ENCODE data around the gene GPD2. TPM values are rescaled to one million over a fixed set of nuclear protein-coding genes. Genes with fewer than 3 reads are reported as not detected.

The GPD2 gene
- polyA plus RNA-seq, 3 donors from 2014 or later: 5.6 to 13.3 (median 6.5) TPM

DNA sequence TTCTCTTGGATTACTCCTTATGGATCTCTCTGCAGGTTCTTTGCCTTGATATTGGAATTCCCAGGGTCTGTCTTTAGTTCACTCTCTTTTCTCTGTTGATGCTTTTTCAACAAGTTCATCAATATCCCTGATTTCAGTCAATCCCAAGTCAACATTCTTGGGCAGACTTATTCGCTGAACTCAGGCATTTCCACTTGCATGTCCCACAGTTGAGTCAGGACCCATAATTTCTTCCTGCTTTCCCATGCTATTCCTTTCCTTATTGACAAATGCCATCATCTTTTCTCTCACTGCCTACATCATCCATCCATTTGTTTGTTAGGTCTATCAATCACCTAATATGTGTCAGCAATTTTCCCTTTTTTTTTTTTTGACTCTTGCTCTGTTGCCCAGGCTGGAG, 11.6 kb downstream of the GPD2 start:
- DNase-seq: no peak
- Mint-ChIP-seq H3K4me3 (no peak overlapping the region), H3K9me3 (peaks cover 0 to 1% (median 0%) of the 10 kb centered on the region in 6 donors), H3K27me3 (ENCODE audit: low read depth in 3 of 3) (peaks cover 0 to 7% (median 0%) of the 10 kb centered on the region in 3 donors), H3K4me1 (peaks cover 19 to 26% of the 10 kb centered on the region in 2 donors), H3K36me3 (peaks cover 7 to 24% (median 15%) of the 10 kb centered on the region in 3 donors), H3K27ac (no peak overlapping the region)

DNA sequence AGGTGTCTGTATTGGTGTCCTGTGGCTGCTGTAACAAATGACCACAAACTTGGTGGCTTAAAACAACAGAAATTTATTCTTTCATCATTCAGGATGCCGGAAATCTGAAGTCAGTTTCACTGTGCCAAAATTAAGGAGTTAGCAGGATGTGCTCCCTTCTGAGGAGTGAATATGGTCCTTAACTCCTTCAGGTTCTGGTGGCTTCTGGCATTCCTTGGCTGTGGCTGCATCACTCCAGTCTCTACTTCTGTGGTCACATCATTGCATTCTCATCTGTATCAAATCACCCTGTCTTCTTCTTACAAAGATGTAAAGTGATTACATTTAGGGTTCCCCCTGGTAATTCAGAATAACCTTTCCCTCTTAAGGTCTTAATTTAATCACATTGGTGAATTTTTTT, 12.6 kb downstream of the GPD2 start:
- Mint-ChIP-seq H3K27me3 (ENCODE audit: low read depth in 3 of 3) (peaks cover 0 to 7% (median 0%) of the 10 kb centered on the region in 3 donors), H3K36me3 (peaks cover 7 to 30% (median 15%) of the 10 kb centered on the region in 3 donors), H3K4me1 (peaks cover 27 to 33% of the 10 kb centered on the region in 2 donors), H3K9me3 (peaks cover 0 to 1% (median 0%) of the 10 kb centered on the region in 6 donors), H3K27ac (no peak overlapping the region), H3K4me3 (no peak overlapping the region)
- DNase-seq: no peak

DNA sequence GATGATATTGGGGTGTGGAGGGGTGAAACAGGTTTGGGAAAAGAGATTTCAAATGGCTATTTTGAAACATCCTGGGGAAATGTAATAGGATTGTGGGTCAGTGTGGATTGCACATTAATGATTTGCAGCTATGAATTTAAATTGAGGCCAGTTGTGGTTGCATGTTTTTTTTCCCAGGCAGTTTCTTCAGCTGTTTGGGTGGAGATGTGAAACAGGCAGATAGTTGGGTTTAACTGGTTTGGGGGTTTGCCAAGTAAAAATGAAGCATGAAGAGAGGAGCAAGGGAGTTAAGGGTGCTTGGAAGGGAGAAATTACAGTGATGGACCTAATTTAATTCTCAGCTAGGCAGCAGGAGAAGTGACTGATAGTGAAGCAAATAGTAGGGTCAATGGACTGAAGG, 16.8 kb downstream of the GPD2 start:
- Mint-ChIP-seq H3K4me3 (peak overlapping the region in 2 of 5 donors; percentile 22 to 30), H3K27ac (peak overlapping the region in 4 of 6 donors; percentile 2 to 46 (median 28)), H3K36me3 (peaks cover 7 to 21% (median 10%) of the 10 kb centered on the region in 3 donors), H3K9me3 (peaks cover 0 to 1% (median 0%) of the 10 kb centered on the region in 6 donors), H3K27me3 (ENCODE audit: low read depth in 3 of 3) (peaks cover 0 to 7% (median 0%) of the 10 kb centered on the region in 3 donors), H3K4me1 (peaks cover 45 to 61% of the 10 kb centered on the region in 2 donors)
- no peak for DNase-seq

DNA sequence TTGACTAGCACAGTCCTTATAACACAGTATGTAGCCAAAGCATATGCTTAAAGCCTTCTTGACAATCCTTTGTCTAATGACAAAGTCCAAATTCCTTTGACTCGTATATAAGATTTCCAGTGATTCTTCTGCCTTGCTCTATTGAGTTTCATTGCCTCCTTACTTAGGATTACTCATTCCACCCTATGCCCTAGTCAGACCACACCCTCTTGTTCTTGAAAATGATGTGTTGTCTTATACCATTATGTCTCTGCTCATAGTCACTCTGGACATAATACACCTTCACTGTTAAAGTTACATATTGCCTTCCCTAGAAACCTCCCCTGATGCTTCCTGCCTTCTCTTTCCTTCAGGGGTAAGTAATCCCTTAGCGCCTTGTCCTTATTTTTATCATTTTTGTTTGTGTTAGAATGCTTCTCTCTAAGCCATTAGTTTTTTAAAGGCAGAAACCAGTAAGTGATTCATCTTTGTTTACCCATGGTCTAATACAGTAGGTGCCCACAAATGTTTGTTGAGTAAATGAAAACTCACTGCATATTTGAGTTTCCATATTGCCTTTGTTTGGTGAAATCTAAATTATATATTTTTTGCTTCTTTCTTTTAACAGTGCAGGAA, 19.3 kb downstream of the GPD2 start:
- Mint-ChIP-seq H3K27ac (no peak overlapping the region), H3K9me3 (peaks cover 0 to 1% (median 0%) of the 10 kb centered on the region in 6 donors), H3K27me3 (ENCODE audit: low read depth in 3 of 3) (peaks cover 0 to 5% (median 0%) of the 10 kb centered on the region in 3 donors), H3K4me1 (peaks cover 44 to 67% of the 10 kb centered on the region in 2 donors), H3K36me3 (peaks cover 0 to 11% (median 0%) of the 10 kb centered on the region in 3 donors), H3K4me3 (no peak overlapping the region)
- no peak for DNase-seq

DNA sequence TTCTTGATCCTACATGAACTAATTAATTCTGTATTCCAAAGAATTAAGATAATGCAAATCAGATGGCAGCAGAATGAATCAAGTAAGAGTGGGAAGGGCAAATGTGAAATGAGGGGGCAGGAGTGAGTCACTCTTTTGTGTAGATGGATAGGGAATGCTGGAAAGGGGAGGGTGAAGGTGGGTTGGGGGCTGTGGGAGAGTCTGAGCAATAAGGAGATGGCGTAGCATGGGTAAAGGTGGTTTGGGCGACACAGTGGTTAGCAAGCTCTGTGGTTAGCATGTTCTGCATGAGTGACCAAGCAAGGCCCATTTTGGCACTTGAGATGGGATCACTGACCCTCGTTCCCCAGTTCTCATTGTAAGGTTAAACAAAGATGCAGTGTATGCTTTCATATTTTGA, 20.4 kb downstream of the GPD2 start:
- Mint-ChIP-seq H3K4me3 (no peak overlapping the region), H3K9me3 (peaks cover 0 to 1% (median 0%) of the 10 kb centered on the region in 6 donors), H3K36me3 (peaks cover 0 to 10% (median 0%) of the 10 kb centered on the region in 3 donors), H3K27me3 (ENCODE audit: low read depth in 3 of 3) (peaks cover 0 to 5% (median 0%) of the 10 kb centered on the region in 3 donors), H3K4me1 (peaks cover 47 to 78% of the 10 kb centered on the region in 2 donors), H3K27ac (no peak overlapping the region)
- no peak for DNase-seq

DNA sequence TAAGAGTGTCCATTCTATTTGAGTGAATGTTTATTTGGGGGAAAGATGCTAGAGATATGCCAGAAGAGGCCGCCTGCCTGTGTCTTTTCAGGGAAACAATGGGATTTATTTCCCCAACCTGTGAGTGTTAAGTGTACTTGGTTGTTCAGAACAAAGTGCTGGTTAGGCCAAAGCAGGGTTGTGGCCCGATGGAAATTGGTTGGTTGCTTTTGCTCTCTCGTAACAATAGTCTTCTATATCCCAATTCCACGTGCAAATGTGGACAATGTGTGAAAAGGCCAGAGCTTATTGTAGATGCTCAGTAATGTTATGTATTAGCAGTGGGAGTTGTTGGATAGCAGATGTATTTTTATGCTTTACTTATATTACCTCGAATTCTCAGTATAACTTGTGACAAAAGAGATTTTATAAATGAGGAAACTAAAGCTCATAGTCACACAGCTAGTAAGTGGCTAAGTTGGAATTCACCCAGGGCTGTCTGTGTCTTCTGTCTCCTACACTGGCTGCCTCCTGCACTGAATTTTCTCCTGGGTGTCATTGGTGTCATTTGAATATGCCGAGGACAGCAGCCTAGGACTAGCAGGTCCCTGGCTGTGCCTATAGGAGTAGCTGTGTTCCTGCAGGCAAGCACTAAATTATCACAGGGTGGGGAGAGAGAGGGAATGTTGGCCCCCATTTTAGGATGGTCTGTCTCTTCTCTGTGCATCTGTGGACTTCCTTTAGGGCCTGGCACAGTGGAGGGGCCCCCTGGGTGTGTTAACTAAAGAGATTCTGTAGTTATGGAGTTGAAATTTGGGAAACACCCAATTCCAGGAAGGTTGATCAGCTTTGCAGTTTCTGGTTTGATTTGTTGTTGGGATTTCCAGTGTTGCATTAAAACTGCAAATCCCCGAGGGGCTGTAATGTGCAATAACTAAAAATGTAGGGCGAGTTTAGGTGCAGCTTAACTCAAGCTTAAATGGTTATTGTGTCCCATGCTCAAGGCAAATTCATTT, 21.6 kb downstream of the GPD2 start:
- Mint-ChIP-seq H3K27ac (peak overlapping the region in 2 of 6 donors; percentile 4 to 6), H3K4me3 (no peak overlapping the region), H3K36me3 (peaks cover 0 to 8% (median 0%) of the 10 kb centered on the region in 3 donors), H3K9me3 (no peaks in the 10 kb centered on the region), H3K4me1 (peaks cover 43 to 79% of the 10 kb centered on the region in 2 donors), H3K27me3 (ENCODE audit: low read depth in 3 of 3) (no peaks in the 10 kb centered on the region)
- no peak for DNase-seq

DNA sequence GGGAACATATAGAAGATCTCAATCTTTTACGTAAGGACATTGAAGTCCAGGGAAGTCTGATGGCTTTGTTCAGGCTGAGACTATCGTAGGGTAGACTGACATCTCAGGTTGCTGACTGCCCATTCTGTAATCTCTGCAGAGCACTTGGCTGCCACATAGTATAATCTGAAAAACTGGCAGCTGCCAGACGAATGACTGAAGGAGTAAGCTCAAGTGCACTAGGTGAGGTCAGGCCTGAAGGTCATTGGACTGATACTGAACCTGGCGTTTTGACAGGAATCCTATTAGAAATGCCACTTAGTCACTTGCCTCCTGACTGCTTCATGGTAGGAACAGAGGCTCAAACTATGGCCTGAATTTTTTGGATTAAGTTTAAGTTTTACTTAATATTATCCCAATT, 23.5 kb downstream of the GPD2 start:
- Mint-ChIP-seq H3K4me3 (no peak overlapping the region), H3K4me1 (peaks cover 32 to 60% of the 10 kb centered on the region in 2 donors), H3K36me3 (peaks cover 0 to 3% (median 0%) of the 10 kb centered on the region in 3 donors), H3K27ac (no peak overlapping the region), H3K9me3 (no peaks in the 10 kb centered on the region), H3K27me3 (ENCODE audit: low read depth in 3 of 3) (no peaks in the 10 kb centered on the region)
- DNase-seq: no peak

DNA sequence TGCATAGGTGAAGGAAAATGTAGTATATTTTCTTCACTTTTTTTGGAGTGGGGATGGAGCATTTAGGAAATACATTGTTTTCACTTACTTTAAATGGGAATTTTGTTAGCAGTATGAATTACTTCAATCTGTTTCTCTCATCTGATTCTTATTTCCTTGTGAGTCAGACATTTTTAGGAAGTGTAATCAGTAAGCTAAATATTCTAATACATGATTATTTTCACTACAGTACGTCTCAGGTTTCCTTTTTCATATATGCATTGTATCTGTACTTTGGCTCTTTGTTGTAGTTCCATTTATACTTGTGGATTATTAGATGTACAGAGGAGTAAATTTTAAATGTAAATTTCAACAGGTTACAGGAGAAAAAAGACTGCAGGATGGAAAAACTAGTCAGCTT, 27.9 kb downstream of the GPD2 start:
- no peak for DNase-seq
- no peaks in the 10 kb centered on the region for H3K9me3 Mint-ChIP-seq
- H3K4me1 Mint-ChIP-seq: peaks cover 30 to 61% of the 10 kb centered on the region in 2 donors
- H3K4me3 Mint-ChIP-seq: no peak overlapping the region
- no peak overlapping the region for H3K27ac Mint-ChIP-seq
- peaks cover 0 to 2% (median 0%) of the 10 kb centered on the region in 3 donors for H3K27me3 Mint-ChIP-seq (ENCODE audit: low read depth in 3 of 3)
- peaks cover 0 to 3% (median 2%) of the 10 kb centered on the region in 3 donors for H3K36me3 Mint-ChIP-seq

DNA sequence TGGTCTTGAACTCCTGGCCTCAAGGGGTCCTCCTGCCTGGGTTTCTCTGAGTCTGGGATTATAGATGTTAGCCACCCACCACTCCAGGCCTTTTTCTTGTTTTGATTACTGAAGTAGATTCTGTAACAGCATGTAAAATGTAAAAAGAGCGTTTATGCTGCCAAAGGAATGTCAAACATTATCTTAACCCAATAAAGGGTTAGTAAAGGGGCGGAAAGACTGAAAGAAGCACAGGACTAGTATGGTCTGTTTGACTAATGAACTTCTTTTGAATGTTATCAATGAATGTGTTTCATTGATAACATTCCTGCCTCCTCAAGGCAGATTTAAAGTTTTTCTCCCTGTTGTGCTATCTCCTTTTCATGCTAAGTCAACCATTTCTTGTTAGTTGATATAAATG, 29.4 kb downstream of the GPD2 start:
- peaks cover 0 to 2% (median 0%) of the 10 kb centered on the region in 3 donors for H3K27me3 Mint-ChIP-seq (ENCODE audit: low read depth in 3 of 3)
- peak overlapping the region in 1 of 6 donors; percentile 22 for H3K27ac Mint-ChIP-seq
- peaks cover 34 to 62% of the 10 kb centered on the region in 2 donors for H3K4me1 Mint-ChIP-seq
- H3K9me3 Mint-ChIP-seq: no peaks in the 10 kb centered on the region
- peaks cover 0 to 7% (median 2%) of the 10 kb centered on the region in 3 donors for H3K36me3 Mint-ChIP-seq
- no peak overlapping the region for H3K4me3 Mint-ChIP-seq
- no peak for DNase-seq

DNA sequence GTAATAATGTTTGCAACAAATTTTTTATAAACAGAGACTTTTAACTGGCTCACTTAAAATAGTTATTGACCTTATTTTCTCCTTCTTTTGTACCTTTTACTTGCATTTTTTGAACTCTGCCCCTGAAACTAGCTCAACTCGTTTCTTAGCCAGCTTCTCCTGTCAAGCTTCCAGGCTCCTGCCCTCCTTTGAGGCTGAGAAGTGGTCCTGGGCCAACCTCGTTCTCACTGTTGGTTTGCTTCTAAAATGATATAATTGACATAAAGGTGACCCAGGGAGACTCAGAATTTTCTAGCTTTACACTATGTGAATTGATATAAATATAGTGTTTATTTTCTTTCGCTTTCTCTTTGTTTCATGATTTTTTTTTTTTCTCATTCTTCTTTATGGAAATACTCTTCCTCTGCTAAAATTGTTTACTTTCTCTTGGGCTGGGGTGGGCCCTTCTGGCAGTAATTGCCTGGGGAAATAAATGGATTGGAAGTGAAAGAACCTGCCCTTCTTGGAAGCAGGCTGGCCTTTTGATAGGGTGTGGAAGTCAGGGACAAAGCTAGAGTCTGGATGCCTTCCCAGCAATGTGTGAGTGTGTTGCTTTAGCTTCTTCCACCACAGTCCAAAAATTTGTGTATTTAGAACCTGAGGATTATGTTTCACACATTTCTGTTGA, 30.7 kb downstream of the GPD2 start:
- peaks cover 43 to 62% of the 10 kb centered on the region in 2 donors for H3K4me1 Mint-ChIP-seq
- peak overlapping the region in 1 of 5 donors; percentile 27 for H3K4me3 Mint-ChIP-seq
- peaks cover 0 to 2% (median 0%) of the 10 kb centered on the region in 3 donors for H3K27me3 Mint-ChIP-seq (ENCODE audit: low read depth in 3 of 3)
- H3K27ac Mint-ChIP-seq: peak overlapping the region in 4 of 6 donors; percentile 12 to 65 (median 34)
- no peak for DNase-seq
- H3K36me3 Mint-ChIP-seq: peaks cover 0 to 7% (median 2%) of the 10 kb centered on the region in 3 donors
- no peaks in the 10 kb centered on the region for H3K9me3 Mint-ChIP-seq

DNA sequence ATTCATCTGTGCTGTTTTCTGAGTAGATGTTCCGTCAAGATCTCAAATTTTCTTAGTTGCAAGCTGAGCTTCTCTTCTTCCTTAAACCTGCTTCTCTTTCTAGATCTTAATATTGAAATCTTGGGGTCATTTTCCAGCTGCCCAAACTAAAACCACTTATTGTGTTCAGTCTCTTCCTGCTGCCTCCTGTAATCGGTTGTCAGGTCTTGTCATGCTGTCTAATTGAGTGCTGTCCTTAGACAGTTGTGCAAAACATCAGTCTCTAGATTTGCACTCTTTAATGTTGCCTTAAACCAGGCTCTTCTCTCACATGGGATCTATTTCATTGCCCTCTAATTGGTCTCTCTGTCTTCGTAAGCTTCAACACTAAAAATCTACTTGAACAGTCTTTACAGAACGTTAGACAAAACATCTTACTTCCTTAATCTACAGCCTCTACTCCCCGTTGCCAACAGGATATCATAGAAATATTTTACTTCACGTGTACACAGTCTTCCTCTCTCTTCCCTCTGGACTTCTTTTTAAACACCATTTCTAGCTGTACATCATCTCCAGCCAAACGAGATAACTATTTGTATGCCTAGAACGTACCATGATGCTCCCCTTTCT, 34.9 kb downstream of the GPD2 start:
- Mint-ChIP-seq H3K27ac (peak overlapping the region in 5 of 6 donors; percentile 29 to 85 (median 46)), H3K4me1 (peaks cover 60 to 75% of the 10 kb centered on the region in 2 donors), H3K27me3 (ENCODE audit: low read depth in 3 of 3) (peaks cover 0 to 2% (median 0%) of the 10 kb centered on the region in 3 donors), H3K9me3 (no peaks in the 10 kb centered on the region), H3K4me3 (peak overlapping the region; percentile 29 to 66 (median 45)), H3K36me3 (peaks cover 0 to 4% (median 2%) of the 10 kb centered on the region in 3 donors)
- no peak for DNase-seq

DNA sequence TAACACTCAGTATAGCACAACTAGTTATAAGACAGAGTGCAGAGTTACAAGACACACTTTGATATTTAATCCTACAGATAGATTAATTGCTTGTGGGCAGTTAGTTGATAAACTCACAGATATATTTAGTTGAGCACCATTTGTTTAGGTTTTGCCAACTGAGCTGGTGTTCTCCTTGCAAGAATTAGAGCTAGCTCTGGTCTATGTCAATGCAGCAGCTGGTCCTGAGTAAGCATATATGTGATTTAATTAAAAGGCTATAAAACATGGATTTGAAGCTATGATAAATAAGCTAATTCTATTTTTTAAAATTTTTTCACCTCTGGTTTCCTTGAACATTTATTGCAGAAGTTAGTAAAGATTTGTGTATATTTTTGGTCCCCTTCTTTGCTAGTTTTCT, 35.6 kb downstream of the GPD2 start:
- H3K27me3 Mint-ChIP-seq (ENCODE audit: low read depth in 3 of 3): peaks cover 0 to 2% (median 0%) of the 10 kb centered on the region in 3 donors
- H3K36me3 Mint-ChIP-seq: peaks cover 0 to 4% (median 2%) of the 10 kb centered on the region in 3 donors
- peak overlapping the region in 4 of 6 donors; percentile 29 to 85 (median 56) for H3K27ac Mint-ChIP-seq

DNA sequence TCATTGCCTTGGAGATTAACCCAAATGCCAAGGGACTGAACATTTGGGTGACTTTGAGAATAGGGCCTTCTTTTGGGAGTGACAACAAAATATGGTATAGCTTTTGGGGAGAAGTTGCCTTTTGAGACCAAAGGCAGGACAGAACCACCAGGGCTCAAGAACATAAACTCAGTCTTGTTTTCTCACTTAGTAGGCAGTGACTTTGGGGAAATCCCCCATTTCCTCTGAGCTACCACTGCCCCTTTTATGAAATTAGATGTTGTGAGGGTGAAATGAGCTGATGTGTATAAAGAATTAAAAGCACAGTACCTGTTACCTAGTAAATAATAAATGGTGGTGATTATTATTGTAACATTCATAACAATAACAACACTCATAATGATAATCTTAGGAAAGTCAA, 36.5 kb downstream of the GPD2 start:
- H3K27me3 Mint-ChIP-seq (ENCODE audit: low read depth in 3 of 3): no peaks in the 10 kb centered on the region
- peak overlapping the region; percentile 31 to 86 (median 75) for H3K27ac Mint-ChIP-seq
- H3K9me3 Mint-ChIP-seq: no peaks in the 10 kb centered on the region
- H3K4me1 Mint-ChIP-seq: peaks cover 54 to 70% of the 10 kb centered on the region in 2 donors
- peak overlapping the region in 4 of 5 donors; percentile 3 to 50 (median 22) for H3K4me3 Mint-ChIP-seq
- DNase-seq: peak; percentile 32 to 37 (median 35)
- peaks cover 0 to 5% (median 2%) of the 10 kb centered on the region in 3 donors for H3K36me3 Mint-ChIP-seq

More for the DNA sequence above, 35.6 kb downstream of the GPD2 start:
- no peak for DNase-seq
- Mint-ChIP-seq H3K4me3 (peak overlapping the region; percentile 29 to 66 (median 45)), H3K4me1 (peaks cover 59 to 73% of the 10 kb centered on the region in 2 donors), H3K9me3 (no peaks in the 10 kb centered on the region)
